B cell (primary cell): ENCODE results near the gene ELMO3. TPM values are rescaled to one million over a fixed set of nuclear protein-coding genes. Genes with fewer than 3 reads are reported as not detected.
A peak's percentile ranks its signal among the peaks of the same experiment; 100 is the strongest.

Experiments used
- ATAC-seq: fragments of 200-7000 bp; cut with Tn5 transposase; one replicate; pipeline ENCODE4 v1.10.0; 2021; ENCODE audit warnings: low read depth, mild to moderate bottlenecking, moderate number of reproducible peaks, moderate library complexity
- CTCF ChIA-PET: fragments of 350-600 bp; sonication (Branson Sonifier 250); formaldehyde crosslinking; loops from one replicate; lab custom pipeline; 2021; ENCODE audit warnings: antibody characterized with exemption, inconsistent platforms; lab: Charles Lee
- POLR2A ChIA-PET: fragments of 350-600 bp; sonication (Branson Sonifier 250); formaldehyde crosslinking; loops from one replicate; lab custom pipeline; 2021; ENCODE audit warnings: antibody characterized with exemption; lab: Charles Lee
- DNase-seq: peaks from one replicate; pipeline ENCODE4 v3.0.0; 2013
- H2AFZ ChIP-seq: 2 replicates; pipeline ENCODE4 v1.6.1; 2012; ENCODE audit warnings: mild to moderate bottlenecking, low read depth, low read length; ENCODE audit not compliant: insufficient read depth, poor library complexity, severe bottlenecking
- H3K27ac ChIP-seq, 2 donors: 1 replicate in 1 of 2; 2 replicates in 1 of 2; pipeline ENCODE4 v1.5.1; 2012 to 2013; ENCODE audit warnings: low read length in 2 of 2, mild to moderate bottlenecking in 2 of 2, moderate library complexity in 1 of 2
- H3K27me3 ChIP-seq, 4 experiments: fragments of 200-600 bp in 1 of 4; sonication (generic) in 1 of 4; replicated peaks in 1 of 4; 1 replicate in 2 of 4; 2 replicates in 2 of 4; pipeline versions ENCODE4 v1.6.1 to v1.7.0; 2013 to 2016; ENCODE audit warnings: low read length in 3 of 4, mild to moderate bottlenecking in 2 of 4, mixed read lengths in 1 of 4, moderate library complexity in 1 of 4; ENCODE audit not compliant: insufficient read depth in 4 of 4, control insufficient read depth in 3 of 4; ENCODE audit errors: control extremely low read depth in 1 of 4
- H3K36me3 ChIP-seq, 2 experiments: replicated peaks in 1 of 2; 1 replicate in 1 of 2; 2 replicates in 1 of 2; pipeline versions ENCODE4 v1.6.1 to v1.7.1; 2013; ENCODE audit warnings: low read length in 1 of 2; ENCODE audit not compliant: insufficient read depth in 2 of 2, control insufficient read depth in 1 of 2; ENCODE audit errors: control extremely low read depth in 1 of 2, extremely low read depth in 1 of 2
- H3K4me1 ChIP-seq, 2 donors: fragments of 200-600 bp in 1 of 2; sonication (generic) in 1 of 2; 1 replicate in 1 of 2; 2 replicates in 1 of 2; pipeline versions ENCODE4 v1.5.1 to v1.6.1; 2013 to 2017; ENCODE audit warnings: low read length in 2 of 2; ENCODE audit not compliant: control insufficient read depth in 2 of 2, insufficient read depth in 2 of 2
- H3K4me2 ChIP-seq: replicated peaks from 2 replicates; pipeline ENCODE3; 2012; ENCODE audit warnings: mild to moderate bottlenecking, low read depth, low read length; ENCODE audit not compliant: poor library complexity, severe bottlenecking
- H3K4me3 ChIP-seq, 5 experiments: fragments of 200-600 bp in 1 of 5; sonication (generic) in 1 of 5; 1 replicate in 3 of 5; 2 replicates in 2 of 5; pipeline versions ENCODE4 v1.5.1 to v1.7.0; 2011 to 2016; ENCODE audit warnings: low read length in 4 of 5, mild to moderate bottlenecking in 4 of 5, low read depth in 2 of 5, control low read depth in 1 of 5, moderate library complexity in 1 of 5; ENCODE audit not compliant: insufficient read depth in 1 of 5; ENCODE audit errors: control extremely low read depth in 1 of 5, extremely low read depth in 1 of 5
- H3K79me2 ChIP-seq: fragments of 200-600 bp; sonication (generic); one replicate; pipeline ENCODE4 v1.6.0; 2016; ENCODE audit warnings: low read length; ENCODE audit not compliant: control insufficient read depth, insufficient read depth
- H3K9ac ChIP-seq: fragments of 200-600 bp; sonication (generic); 2 replicates; pipeline ENCODE4 v1.6.1; 2017; ENCODE audit warnings: mild to moderate bottlenecking, low read length, moderate library complexity
- H3K9me3 ChIP-seq, 3 donors: one replicate each; pipeline versions ENCODE4 v1.6.1 to v1.7.1; 2013; ENCODE audit warnings: low read length in 2 of 3; ENCODE audit not compliant: control insufficient read depth in 2 of 3, insufficient read depth in 1 of 3; ENCODE audit errors: control extremely low read depth in 1 of 3
- H4K20me1 ChIP-seq: 2 replicates; pipeline ENCODE4 v1.6.0; 2012; ENCODE audit warnings: mild to moderate bottlenecking, low read length; ENCODE audit not compliant: insufficient read depth, control insufficient read depth, poor library complexity, severe bottlenecking
- H3K27ac Mint-ChIP-seq: one replicate; pipeline ENCODE4 v1.8.0; 2021; ENCODE audit warnings: mixed read lengths
- H3K27me3 Mint-ChIP-seq: one replicate; pipeline ENCODE4 v1.8.0; 2021; ENCODE audit warnings: mixed read lengths
- H3K4me1 Mint-ChIP-seq: one replicate; pipeline ENCODE4 v1.8.0; 2021; ENCODE audit warnings: mixed read lengths
- H3K4me3 Mint-ChIP-seq: one replicate; pipeline ENCODE4 v1.8.0; 2021; ENCODE audit warnings: mixed read lengths
- H3K9me3 Mint-ChIP-seq: one replicate; pipeline ENCODE4 v1.8.0; 2022; ENCODE audit warnings: mixed read lengths; ENCODE audit not compliant: insufficient read depth
- CTCF ChIP-seq: fragments of 200-600 bp; IDR thresholded peaks from one replicate; pipeline ENCODE4 v1.8.0; 2022; ENCODE audit warnings: antibody characterized with exemption, mild to moderate bottlenecking
- EZH2 ChIP-seq: IDR thresholded peaks from 2 replicates; pipeline ENCODE4 v1.6.1; 2012; ENCODE audit warnings: borderline replicate concordance, low read depth, mild to moderate bottlenecking, moderate library complexity, low read length; ENCODE audit not compliant: insufficient read depth, poor library complexity, severe bottlenecking
- WGBS: methylation state at CpG from one replicate; pipeline ENCODE4 v1.1.5; 2013; ENCODE audit warnings: missing lambda C conversion rate; ENCODE audit not compliant: insufficient coverage; 5-methylcytosine and 5-hydroxymethylcytosine counted together
- intact Hi-C: fragments of 100-400 bp; cut with micrococcal nuclease; formaldehyde crosslinking; loops from one replicate; pipeline ENCODE4 v1.10.0; 2022
- polyA plus RNA-seq: library from polyadenylated mRNA; depleted of rRNA; stranded (reverse); fragments of >200 nt; gene quantifications from 2 replicates; pipeline ENCODE4 v1.2.3, GENCODE V29; 2012
- total RNA-seq, 2 donors: library from RNA; stranded (reverse); fragments of 120-200 nt in 1 of 2; gene quantifications; 1 replicate in 1 of 2; 2 replicates in 1 of 2; pipeline versions ENCODE4 v1.2.3 to v1.2.4, GENCODE V29; 2013 to 2022

ELMO3 gene
- total and polyA plus RNA-seq, 2 donors (not counting 1 experiment from before 2014, with no cell fraction given), result 9.1 to 9.6 TPM

GRCh38 chr16:67150047-67150832 lies 48.7 kb upstream of the ELMO3 start:
- Histone ChIP-seq H3K9me3 (peaks cover 0 to 22% (median 0%) of the 10 kb centered on the region in 3 donors), H3K36me3 (peaks cover 0 to 32% of the 10 kb centered on the region in 2 experiments), H3K27me3 (peaks cover 0 to 36% (median 10%) of the 10 kb centered on the region in 4 experiments), H3K9ac (peak overlapping the region; percentile 52), H2AFZ (peak overlapping the region; percentile 56), H4K20me1 (peaks cover 16% of the 10 kb centered on the region), H3K4me2 (peak overlapping the region; percentile 79), H3K27ac (no peak overlapping the region), H3K4me3 (peak overlapping the region in 4 of 5 experiments; percentile 33 to 54 (median 44)), H3K4me1 (peaks cover 16 to 17% of the 10 kb centered on the region in 2 donors), H3K79me2 (no peaks in the 10 kb centered on the region)
- intact Hi-C loops, result no loop called here
- WGBS, result 12% methylated on average over 94 of the region's 94 CpGs
- POLR2A ChIA-PET, result interaction anchor here (0.6 kb wide), 1 partner anchor 9 kb away, joined by 3 read pairs; no protein-coding TSS in a partner anchor
- peaks cover 21% of the 10 kb centered on the region for H3K4me1 Mint-ChIP-seq
- H3K4me3 Mint-ChIP-seq, result peak overlapping the region; percentile 73
- ATAC-seq (peak; percentile 52), DNase-seq (peak; percentile 55)
- peaks cover 20% of the 10 kb centered on the region for H3K27me3 Mint-ChIP-seq
- peak; percentile 7 for TF ChIP-seq CTCF
- no peak for TF ChIP-seq EZH2
- CTCF ChIA-PET, result interaction anchor here (0.6 to 1.5 kb wide), 5 partner anchors 11 to 344 kb away, joined by 3 to 4 read pairs (median 3); partner anchors contain the start of gene CBFB
- H3K9me3 Mint-ChIP-seq, result no peaks in the 10 kb centered on the region
- H3K27ac Mint-ChIP-seq, result no peak overlapping the region
